Upper lobe of left lung (tissue), 4 donors: Measurements from ENCODE around the gene MYH4.

Experiments used
- CTCF ChIP-seq, 6 experiments: fragments of 450-650 bp in 4 of 6; fragments of 200-600 bp in 2 of 6; sonication (generic) in 2 of 6; IDR thresholded peaks; one replicate each; pipeline ENCODE4 v1.5.1; 2016 to 2019; ENCODE audit warnings: antibody characterized with exemption in 6 of 6
- POLR2A ChIP-seq, 4 donors: fragments of 450-650 bp; IDR thresholded peaks; one replicate each; pipeline ENCODE4 v1.5.1; 2016 to 2017; ENCODE audit warnings: antibody characterized with exemption in 4 of 4, mild to moderate bottlenecking in 2 of 4

- no peak for TF ChIP-seq CTCF (IDR thresholded peaks at IDR 0.05)
- no peak for TF ChIP-seq POLR2A (IDR thresholded peaks at IDR 0.05)
Measured at GRCh38 chr17:10428781-10429180, 40.6 kb downstream of the MYH4 start.
